Epithelial cell of esophagus (primary cell): ENCODE measurements around the gene KIAA0319L.
A peak's percentile ranks its signal among the peaks of the same experiment; 100 is the strongest.

Source experiments
- DNase-seq: peaks from one replicate; pipeline ENCODE4 v3.0.0; 2010; ENCODE audit warnings: low read depth
- H3K4me3 ChIP-seq: 2 replicates; pipeline ENCODE4 v1.5.1; 2011; ENCODE audit warnings: mild to moderate bottlenecking, low read length, control low read depth
- TF ChIP-seq, protein P1 (sequence below): IDR thresholded peaks from 2 replicates; pipeline ENCODE4 v1.5.1; 2011; ENCODE audit warnings: low read depth, mild to moderate bottlenecking, low read length, control low read depth, inconsistent platforms; ENCODE audit not compliant: insufficient read depth; ENCODE audit errors: missing control alignments

Gene KIAA0319L

GRCh38 chr1:35573198-35574124, 16.3 kb upstream of the KIAA0319L start, which contains the start of gene TFAP2E:
Gene TFAP2E, plus strand, starts transcription at chr1:35573314. Its CDS starts 264 bp downstream, at chr1:35573578.
- peak; percentile 59 for DNase-seq
- TF ChIP-seq, protein P1, sequence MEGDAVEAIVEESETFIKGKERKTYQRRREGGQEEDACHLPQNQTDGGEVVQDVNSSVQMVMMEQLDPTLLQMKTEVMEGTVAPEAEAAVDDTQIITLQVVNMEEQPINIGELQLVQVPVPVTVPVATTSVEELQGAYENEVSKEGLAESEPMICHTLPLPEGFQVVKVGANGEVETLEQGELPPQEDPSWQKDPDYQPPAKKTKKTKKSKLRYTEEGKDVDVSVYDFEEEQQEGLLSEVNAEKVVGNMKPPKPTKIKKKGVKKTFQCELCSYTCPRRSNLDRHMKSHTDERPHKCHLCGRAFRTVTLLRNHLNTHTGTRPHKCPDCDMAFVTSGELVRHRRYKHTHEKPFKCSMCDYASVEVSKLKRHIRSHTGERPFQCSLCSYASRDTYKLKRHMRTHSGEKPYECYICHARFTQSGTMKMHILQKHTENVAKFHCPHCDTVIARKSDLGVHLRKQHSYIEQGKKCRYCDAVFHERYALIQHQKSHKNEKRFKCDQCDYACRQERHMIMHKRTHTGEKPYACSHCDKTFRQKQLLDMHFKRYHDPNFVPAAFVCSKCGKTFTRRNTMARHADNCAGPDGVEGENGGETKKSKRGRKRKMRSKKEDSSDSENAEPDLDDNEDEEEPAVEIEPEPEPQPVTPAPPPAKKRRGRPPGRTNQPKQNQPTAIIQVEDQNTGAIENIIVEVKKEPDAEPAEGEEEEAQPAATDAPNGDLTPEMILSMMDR = no peak
- H3K4me3 ChIP-seq = peak within 1 kb of the TSS; percentile 48

DNA sequence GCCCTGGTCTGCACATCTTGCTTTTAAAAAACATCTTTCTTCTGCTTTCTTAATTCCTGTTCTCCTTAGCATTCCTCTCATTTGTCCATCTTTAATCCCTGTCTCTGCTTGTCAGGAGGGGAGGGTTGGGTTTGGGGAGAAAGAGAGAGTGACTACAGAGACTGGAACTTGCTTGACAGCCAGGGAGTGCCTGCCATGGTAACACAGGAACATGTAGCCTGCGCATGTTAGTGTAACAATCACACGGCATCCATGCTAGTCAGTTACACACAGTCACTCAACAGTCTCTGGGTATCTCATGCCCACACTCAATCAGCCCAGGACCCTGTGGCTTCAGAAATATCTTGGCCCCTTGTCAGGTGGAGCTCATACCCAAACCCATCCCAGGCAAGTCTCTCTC, 15.1 kb upstream of the KIAA0319L start:
- peak; percentile 70 for DNase-seq
- no peak overlapping the region for H3K4me3 ChIP-seq
- TF ChIP-seq, protein P1 = no peak

GRCh38 chr1:35571263-35571662, 14.1 kb upstream of the KIAA0319L start:
- H3K4me3 ChIP-seq = no peak overlapping the region
- no peak for DNase-seq
- TF ChIP-seq, protein P1 = no peak

DNA sequence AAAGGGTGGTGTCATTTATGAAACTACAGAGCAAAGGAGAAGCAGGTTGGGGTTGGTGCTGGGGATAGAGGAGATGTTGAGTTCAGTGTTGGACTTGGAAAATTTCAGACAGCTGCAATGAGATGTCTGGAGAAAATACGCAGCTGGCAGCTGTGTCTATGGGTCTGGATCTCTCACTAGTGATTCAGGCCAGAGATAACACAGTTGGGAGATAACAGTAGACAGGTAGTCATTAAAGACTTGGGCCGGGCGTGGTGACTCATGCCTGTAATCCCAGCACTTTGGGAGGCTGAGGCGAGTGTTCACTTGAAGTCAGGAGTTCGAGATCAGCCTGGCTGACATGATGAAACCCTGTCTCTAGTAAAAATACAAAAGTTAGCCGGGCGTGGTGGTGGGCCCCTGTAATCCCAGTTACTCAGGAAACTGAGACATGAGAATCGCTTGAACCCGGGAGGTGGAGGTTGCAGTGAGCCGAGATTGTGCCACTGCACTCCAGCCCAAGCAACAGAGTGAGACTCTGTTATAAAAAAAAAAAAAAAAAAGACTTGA, 13.5 kb upstream of the KIAA0319L start:
- H3K4me3 ChIP-seq = no peak overlapping the region
- no peak for DNase-seq
- TF ChIP-seq, protein P1 = no peak

- TF ChIP-seq, protein P1 = no peak
- peak; percentile 59 for DNase-seq
- no peak overlapping the region for H3K4me3 ChIP-seq
Observed at GRCh38 chr1:35569936-35570335, 12.7 kb upstream of the KIAA0319L start.

DNA sequence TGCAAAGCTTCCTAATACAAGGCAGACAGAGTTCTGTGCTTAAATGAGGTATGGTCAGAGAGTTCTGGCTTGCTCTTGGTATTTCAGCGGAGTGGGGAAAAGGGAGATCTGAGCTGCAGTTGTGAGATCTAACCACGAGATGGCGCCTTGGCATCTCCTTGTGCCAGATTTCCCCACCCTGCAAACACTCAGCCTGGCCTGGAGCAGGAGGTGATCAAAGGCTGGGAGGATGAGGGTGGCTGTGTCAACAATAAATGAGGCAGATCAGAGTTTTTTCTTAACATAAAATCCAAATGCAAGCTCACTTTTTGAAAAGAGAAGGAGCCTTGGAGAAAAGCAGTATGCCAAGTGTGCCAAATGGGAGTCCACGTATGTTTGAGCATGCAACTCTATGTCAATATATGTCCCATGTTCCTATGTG, 11.8 kb upstream of the KIAA0319L start:
- DNase-seq = peak; percentile 70
- no peak overlapping the region for H3K4me3 ChIP-seq
- TF ChIP-seq, protein P1 = peak; percentile 94
